ENCODE measurements around the gene KDM6A. TPM values are rescaled to one million over a fixed set of nuclear protein-coding genes. Genes with fewer than 3 reads are reported as not detected.
"Not testable (repeated sequence)": the region's sequence is repeated elsewhere in the genome, so short reads cannot be mapped to it uniquely, and the experiment has no call there.

Gene KDM6A
- polyA plus RNA-seq, 1 donor: 41.7 TPM

- DNase-seq: no peak
Measured at GRCh38 chrX:45083314-45083713, 210.3 kb downstream of the KDM6A start.

- DNase-seq: no peak
Measured at GRCh38 chrX:45110494-45110893, 237.5 kb downstream of the KDM6A start.

- no peak for DNase-seq
Measured at GRCh38 chrX:45126158-45126557, 253.2 kb downstream of the KDM6A start.

DNA sequence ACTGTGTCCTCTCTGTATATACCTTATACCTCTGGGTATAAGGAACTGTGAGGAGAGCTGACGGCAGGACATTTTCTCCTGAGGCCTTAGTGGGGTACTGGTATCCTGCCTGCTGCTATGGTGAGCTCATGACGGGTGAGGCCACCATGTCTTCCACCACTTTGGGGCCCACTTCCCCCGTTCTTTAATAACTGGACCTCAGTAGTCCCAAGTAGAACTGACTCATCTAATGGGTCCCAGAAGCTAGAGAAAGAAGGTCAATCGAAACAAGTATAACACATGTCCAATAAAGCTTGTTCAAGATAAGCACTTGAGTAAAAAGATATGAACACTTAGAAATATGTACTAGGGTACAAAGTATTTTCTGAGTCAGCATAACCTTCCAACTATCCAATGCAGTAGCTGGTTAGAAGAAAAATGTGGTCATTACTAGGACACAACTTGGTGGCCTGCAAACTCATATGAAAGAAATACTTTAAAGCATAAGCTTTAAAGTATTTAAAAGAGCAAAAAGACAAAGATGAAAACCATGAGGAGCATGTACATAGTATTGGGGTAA is 256.0 kb downstream of the KDM6A start:
- no peak for DNase-seq

DNA sequence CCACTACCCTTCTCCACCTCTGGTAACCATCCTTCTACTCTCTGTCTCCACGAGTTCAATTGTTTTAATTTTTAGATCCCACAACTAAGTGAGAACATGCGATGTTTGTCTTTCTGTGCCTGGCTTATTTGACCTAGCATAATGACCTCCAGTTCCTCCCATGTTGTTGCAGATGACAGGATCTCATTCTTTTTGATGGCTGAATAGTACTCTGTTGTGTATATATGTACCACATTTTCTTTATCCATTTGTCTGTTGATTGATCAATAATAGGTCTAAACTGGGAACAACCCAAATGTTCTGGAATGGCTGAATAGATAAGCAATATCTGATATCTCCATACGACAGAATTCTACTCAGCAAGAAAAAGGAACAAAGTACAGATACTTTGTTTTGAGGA is 260.5 kb downstream of the KDM6A start:
- DNase-seq: no peak

DNA sequence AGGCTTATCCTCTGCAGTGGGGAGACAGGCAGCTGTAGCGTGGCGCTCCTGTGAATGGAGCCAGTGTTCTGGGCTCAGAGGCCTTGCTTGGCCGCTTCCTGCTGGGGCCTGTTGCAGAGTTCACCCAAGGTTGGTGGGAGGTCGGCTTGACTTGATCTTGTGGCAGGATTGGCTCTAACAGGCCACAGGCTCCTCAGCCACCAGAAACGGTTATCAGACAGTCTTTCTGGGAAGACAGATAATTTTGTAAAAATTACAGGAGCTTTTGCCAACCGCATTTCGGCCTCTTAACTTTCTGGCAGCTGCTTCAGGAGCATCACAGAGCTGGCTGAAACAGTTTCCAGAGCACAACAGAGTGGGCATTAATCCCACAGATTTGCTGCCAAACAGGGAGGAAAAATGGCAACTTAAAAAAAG is 261.3 kb downstream of the KDM6A start:
- DNase-seq: no peak

DNA sequence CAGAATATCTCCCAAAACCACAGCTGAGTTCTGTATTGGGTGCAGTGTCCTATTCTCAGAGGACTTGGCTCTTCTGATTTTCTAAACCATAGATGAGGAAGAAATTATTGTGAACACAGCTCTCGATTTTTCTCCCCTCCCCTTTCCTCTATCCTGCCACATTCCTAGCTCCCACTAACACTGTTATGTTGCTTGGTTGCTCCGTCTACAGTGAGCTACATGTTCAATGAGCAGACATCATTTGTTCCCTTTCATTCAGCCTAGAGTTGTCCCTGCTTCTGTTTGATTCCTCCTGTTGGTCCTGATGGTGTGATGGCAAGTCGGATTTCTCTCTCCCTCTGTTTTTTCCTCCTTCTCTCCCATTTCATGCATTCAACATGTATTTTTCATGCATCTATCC is 261.8 kb downstream of the KDM6A start:
- no peak for DNase-seq

DNA sequence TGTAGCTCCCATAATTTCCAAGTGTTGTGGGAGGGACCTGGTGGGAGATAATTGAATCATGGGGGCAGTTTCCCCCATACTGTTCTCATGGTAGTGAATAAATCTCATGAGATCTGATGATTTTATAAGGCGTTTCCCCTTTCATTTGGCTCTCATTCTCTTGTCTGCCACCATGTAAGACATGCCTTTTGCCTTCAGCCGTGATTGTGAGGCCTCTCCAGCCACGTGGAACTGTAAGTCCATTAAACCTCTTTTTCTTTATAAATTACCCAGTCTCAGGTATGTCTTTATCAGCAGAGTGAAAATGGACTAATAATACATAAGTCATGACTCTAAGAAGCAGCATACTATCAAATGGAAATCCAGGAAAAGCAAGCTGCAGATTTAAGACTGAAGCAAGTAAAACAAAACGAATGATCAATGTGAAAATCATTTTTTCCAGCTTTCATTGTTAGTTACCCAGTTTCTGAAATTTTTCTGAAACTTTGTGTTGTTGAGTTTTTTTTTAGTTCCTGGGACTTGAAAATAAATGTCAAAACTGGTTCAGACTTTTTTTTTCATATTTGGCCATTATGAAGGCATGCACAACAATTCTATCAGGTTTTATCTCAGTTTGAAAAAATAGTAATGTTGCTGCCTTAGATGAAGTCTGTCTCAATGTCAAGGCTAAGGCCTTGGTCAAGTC is 262.5 kb downstream of the KDM6A start:
- not testable (repeated sequence) for DNase-seq

GRCh38 chrX:45137531-45137930 is 264.5 kb downstream of the KDM6A start:
- DNase-seq: no peak

DNA sequence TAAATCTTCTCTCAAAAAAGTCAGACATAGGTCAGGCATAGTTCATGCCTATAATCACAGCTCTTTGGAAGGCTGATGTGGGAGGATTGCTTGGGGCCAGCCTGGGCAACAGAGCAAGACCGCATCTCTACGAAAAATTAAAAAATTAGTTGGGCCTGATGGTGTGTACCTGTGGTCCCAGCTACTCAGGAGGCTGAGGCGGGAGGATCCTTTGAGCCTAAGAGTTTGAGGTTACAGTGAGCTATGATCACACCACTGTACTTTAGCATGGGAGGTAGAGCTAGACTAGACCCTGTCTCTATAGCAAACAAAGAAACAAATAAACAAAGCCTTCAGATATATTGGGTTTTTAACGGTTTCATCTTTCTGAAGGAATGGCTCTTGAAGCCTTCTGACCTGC is 265.5 kb downstream of the KDM6A start:
- DNase-seq: no peak

DNA sequence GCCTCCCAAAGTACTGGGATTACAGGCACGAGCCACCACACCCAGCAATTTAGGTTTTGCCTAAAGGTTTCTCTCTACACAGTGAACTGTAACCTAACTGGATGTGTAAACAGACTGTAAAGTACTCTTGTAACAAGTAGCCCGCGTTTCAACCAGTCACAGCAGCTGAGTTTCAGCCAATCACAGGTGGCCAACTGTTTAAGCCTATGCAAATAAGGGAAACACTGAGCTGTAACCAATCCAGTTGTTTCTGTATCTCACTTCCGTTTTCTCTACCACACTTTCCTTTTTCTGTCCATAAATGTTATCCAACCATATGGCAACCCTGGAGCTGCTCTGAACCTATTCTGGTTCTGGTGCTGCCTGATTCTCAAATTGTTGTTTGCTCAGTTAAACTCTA is 267.8 kb downstream of the KDM6A start:
- no peak for DNase-seq

DNA sequence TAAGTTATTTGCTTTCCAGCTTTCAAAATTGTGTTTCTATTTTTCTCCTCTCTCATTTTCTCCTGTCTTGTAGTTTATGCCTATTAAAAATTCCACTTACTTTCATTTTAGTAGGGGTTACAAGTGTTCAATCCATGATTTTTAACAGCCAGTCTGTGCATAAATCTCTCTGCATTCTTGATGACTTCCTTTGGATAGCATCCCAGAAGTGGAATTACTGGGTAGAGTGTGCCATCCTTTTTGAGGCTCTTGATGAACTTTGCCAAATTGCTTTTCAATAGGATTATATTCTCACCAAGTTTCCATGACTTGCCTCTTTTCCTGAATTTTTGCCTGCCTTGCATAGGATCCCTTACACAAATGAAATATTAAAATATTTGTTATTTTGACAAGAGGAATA is 269.2 kb downstream of the KDM6A start:
- DNase-seq: no peak

GRCh38 chrX:45143455-45143854 is 270.5 kb downstream of the KDM6A start:
- DNase-seq: no peak

DNA sequence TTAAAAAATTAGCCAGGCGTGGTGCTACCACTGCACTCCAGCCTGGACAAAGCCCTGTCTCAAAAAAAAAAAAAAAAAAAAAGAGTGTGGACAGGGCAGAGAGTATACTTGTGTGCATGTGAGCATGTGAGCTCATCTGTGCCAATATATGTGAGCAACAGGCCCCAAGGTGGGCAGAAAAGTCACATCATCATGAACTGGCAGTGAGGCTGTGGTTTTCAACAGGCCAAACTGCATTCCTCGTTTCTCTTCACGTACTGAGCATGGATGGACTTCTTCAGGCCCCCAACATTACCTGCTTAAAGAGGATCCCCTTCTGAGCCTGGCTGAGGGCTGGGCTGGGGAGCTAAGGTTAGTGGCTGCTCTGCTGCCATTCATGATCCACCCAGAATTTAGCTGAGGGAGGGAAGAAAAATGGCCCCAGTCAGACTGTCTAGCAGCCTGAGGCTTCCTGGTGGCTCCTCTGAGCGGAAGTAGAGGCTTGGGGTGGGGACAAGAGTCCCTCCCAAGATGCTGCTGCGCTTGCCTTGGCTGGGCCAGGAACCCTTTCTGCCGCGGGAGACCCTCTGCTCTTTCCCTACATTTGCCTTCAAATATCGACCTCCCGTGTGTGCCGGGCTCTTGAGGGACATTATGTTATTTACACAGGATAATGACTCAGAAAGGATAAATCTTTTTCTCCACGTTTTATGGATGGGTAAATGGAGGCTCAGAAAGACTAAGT is 272.7 kb downstream of the KDM6A start:
- DNase-seq: no peak

DNA sequence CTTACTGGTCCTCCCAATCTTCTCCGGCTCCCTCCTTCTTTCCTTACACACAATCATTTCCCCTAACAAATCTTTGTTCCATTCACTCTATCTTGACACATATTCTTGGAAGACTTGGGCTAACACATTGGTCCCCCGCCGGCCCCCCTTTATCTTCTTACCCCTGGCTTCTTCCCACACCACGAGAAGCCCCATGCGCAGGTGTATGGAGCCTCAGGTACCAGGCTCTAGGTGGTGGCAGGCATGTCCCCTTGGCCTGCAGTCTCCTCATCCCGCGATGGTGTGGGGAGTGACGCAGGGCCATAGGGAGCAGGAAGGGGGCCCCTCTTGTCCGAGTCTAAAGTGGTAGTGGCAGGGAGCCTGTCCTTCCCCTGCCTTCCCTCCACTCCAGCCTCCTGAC is 277.8 kb downstream of the KDM6A start:
- DNase-seq: no peak

- no peak for DNase-seq
Measured at GRCh38 chrX:45154033-45154360, 281.0 kb downstream of the KDM6A start.

DNA sequence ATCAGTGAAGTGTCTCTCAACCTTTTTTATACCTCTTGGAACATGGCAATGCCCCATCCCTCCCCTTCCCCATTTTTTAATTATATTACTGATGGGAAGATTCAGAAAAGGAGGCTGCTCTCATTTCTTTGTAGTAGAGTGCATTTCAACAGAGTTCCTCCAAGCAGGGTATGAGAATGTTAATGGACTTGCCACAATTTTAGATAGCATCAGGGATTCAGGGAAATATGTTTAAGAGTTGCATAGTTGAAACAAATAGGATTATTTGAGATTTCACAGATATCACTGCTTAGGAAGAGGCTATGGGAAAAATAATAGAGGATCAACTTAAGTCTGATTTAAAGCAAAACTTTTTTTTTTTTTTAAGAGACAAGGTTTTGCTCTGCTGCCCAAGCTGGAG is 281.5 kb downstream of the KDM6A start:
- DNase-seq: no peak

GRCh38 chrX:45157647-45158046 is 284.7 kb downstream of the KDM6A start:
- DNase-seq: no peak

Other genes starting within 250 kb of the KDM6A start
- not detected for gene DUSP21, start 29.2 kb upstream of the KDM6A start, polyA plus RNA-seq (ENCODE audit: insufficient read length)